RWPE1 (cell line): Measurements from ENCODE around the gene CGB8.
A peak's percentile ranks its signal among the peaks of the same experiment; 100 is the strongest.
"Not testable (repeated sequence)": the region's sequence is repeated elsewhere in the genome, so short reads cannot be mapped to it uniquely, and the experiment has no call there.

Source experiments
- CTCF ChIA-PET: fragments of 350-600 bp; sonication (Branson Sonifier 250); formaldehyde crosslinking; extraction: SDS; loops from one replicate; lab custom pipeline; 2021; lab: Yijun Ruan, JAX
- POLR2A ChIA-PET: fragments of 400-600 bp; formaldehyde crosslinking; extraction: SDS; loops from one replicate; lab custom pipeline; 2020; ENCODE audit warnings: antibody characterized with exemption; ENCODE audit not compliant: low non-redundant PET; lab: Yijun Ruan, JAX
- DNase-seq: peaks from one replicate; pipeline ENCODE4 v3.0.0; 2012; ENCODE audit warnings: low spot score
- H3K27ac ChIP-seq: fragments of 450-650 bp; 2 replicates; pipeline ENCODE4 v1.5.1; 2017
- TF ChIP-seq, protein P1 (sequence below): fragments of 450-650 bp; conservative IDR thresholded peaks from 2 replicates; pipeline ENCODE4 v1.5.1; 2017; ENCODE audit warnings: low read depth, mild to moderate bottlenecking

Gene CGB8

GRCh38 chr19:49036815-49037214 is 12.1 kb downstream of the CGB8 start, which contains the start of gene CGB1:
TSS of gene CGB1 (minus strand) at chr19:49036895. CDS start at chr19:49036711, 184 bp downstream.
- POLR2A ChIA-PET, CTCF ChIA-PET, DNase-seq, H3K27ac ChIP-seq: not testable (repeated sequence)
- TF ChIP-seq, protein P1, sequence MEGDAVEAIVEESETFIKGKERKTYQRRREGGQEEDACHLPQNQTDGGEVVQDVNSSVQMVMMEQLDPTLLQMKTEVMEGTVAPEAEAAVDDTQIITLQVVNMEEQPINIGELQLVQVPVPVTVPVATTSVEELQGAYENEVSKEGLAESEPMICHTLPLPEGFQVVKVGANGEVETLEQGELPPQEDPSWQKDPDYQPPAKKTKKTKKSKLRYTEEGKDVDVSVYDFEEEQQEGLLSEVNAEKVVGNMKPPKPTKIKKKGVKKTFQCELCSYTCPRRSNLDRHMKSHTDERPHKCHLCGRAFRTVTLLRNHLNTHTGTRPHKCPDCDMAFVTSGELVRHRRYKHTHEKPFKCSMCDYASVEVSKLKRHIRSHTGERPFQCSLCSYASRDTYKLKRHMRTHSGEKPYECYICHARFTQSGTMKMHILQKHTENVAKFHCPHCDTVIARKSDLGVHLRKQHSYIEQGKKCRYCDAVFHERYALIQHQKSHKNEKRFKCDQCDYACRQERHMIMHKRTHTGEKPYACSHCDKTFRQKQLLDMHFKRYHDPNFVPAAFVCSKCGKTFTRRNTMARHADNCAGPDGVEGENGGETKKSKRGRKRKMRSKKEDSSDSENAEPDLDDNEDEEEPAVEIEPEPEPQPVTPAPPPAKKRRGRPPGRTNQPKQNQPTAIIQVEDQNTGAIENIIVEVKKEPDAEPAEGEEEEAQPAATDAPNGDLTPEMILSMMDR, result peak; percentile 52

DNA sequence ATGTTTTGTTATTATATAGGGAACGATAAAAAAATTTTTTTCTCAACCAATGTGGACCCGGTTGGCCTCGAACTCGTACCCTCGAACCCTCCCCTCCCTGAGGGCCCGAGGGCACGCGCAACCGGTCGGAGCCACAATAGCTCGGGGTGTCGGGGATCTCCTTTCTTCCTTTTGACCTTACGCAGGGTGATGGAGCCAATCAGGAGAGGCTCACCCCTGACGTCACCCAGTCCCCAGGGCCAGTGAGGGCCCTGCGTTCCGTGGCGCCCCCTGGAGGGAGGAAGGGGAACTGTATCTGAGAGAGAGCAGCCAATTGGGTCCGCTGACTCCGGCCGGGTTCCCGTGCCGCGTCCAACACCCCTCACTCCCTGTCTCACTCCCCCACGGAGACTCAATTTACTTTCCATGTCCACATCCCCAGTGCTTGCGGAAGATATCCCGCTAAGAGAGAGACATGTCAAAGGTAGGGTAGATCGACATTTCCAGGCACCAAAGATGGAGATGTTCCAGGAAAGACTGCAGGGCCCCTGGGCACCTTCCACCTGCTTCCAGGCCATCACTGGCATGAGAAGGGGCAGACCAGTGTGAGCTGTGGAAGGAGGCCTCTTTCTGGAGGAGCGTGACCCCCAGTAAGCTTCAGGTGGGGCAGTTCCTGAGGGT is 17.1 kb downstream of the CGB8 start, which contains the start of gene CGB2:
Gene CGB2 (plus strand): TSS at position 249 of the 660 bp plus-strand sequence. CDS start 206 bp downstream, at position 455.
- TF ChIP-seq, protein P1, result peak; percentile 60
- CTCF ChIA-PET, result interaction anchor here (0.6 kb wide), 3 partner anchors 44 to 335 kb away, joined by 3 to 7 read pairs (median 5); no protein-coding TSS in a partner anchor
- H3K27ac ChIP-seq, POLR2A ChIA-PET, DNase-seq: not testable (repeated sequence)

DNA sequence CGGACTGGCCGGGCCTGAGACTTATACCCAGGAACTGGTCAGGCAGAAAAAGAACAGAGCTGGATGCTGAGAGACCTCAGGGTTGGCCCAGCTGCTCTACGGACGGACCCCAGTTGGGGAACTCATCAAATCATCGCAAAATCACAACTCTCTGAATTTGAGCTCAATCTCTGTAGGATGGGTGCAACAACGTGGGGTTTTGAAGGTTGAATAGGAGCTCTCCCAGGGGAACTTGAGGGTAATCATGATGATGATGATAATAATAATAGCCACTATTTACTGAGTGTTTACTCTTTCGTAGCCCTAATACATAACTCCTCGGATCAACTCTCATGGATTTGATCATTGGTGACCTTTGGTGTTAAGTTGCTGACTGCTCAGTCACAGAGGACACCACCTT is 18.6 kb downstream of the CGB8 start:
- DNase-seq, POLR2A ChIA-PET, CTCF ChIA-PET, H3K27ac ChIP-seq: not testable (repeated sequence)

DNA sequence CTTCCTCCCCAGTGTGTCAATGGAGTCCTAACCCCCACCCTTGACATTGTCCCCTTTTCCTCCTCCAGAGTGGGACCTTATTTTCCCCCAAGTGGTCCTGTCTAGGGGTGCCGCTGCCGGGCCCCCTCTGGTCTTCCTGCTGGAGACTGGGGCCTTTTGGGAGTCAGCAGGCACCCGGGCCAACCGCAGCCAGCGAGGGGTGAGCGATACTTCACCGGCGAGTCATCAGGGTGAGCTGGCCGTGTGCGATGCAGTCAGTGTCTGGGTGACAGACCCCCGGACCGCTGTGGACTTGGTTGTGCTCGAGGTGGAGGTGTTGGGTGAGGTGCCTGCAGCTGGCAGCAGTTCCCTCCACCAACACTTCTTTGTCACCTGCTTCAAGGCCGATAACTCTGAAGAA is 19.2 kb downstream of the CGB8 start:
- CTCF ChIA-PET, result not testable (repeated sequence)

DNA sequence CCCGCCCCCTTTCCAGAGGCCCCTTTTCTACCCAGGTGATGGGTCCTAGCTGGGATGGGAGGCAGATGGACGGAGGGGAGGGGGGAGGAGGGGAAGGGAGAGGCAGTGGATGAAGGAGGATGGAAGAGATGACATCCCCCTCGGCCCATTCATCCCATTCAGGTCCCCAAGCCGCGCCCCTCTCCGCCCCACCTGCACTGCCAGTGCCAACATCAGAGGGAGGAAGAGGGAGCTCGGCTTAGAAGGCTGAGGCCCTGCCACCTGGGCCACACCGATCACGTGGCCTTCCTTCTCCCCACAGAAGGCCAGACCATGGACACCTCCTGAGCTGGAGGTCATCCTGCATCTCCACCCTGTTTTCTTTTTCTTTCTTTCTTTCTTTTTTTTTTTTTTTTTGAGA is 20.2 kb downstream of the CGB8 start:
- DNase-seq, H3K27ac ChIP-seq, CTCF ChIA-PET, POLR2A ChIA-PET: not testable (repeated sequence)

More for the DNA sequence above, 19.2 kb downstream of the CGB8 start:
- DNase-seq, H3K27ac ChIP-seq, POLR2A ChIA-PET: not testable (repeated sequence)

DNA sequence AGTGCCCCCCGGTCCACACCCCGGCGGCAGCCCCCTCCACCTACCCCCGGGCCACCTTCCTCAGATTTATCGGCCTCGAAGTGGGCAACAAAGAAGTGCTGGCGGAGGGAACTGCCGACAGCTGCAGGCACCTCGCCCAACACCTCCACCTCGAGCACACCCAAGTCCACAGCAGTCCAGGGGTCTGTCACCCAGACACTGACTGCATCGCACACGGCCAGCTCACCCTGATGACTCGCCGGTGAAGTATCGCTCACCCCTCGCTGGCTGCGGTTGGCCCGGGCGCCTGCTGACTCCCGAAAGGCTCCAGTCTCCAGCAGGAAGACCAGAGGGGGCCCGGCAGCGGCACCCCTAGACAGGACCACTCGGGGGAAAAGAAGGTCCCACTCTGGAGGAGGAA is 23.3 kb downstream of the CGB8 start:
- POLR2A ChIA-PET, DNase-seq, CTCF ChIA-PET, H3K27ac ChIP-seq: not testable (repeated sequence)

DNA sequence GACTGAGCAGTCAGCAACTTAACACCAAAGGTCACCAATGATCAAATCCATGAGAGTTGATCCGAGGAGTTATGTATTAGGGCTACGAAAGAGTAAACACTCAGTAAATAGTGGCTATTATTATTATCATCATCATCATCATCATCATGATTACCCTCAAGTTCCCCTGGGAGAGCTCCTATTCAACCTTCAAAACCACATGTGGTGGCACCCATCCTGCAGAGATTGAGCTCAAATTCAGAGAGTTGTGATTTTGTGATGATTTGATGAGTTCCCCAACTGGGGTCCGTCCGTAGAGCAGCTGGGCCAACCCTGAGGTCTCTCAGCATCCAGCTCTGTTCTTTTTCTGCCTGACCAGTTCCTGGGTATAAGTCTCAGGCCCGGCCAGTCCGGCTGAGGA is 23.8 kb downstream of the CGB8 start:
- DNase-seq, CTCF ChIA-PET, H3K27ac ChIP-seq, POLR2A ChIA-PET: not testable (repeated sequence)

DNA sequence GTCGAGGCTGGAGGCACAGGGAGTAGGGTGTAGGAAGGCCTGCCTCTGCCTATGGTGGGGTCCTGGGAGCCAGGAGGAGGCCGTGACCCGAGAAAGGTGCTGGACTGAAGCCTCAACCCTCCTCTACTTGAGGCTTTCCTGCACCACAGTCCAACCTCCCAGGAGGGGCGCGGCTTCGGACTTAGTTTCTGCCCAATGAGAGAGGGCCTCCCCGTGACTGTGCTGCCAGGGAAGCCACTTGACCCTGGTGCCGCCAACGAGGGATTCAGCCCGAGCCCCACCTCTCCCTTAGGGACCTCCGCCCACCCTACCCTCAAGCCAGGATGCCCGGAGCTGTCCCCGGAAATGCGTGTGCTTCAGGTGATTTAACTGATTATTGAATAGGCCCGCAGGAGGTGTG is 24.7 kb downstream of the CGB8 start, which contains the start of gene CGB3:
Gene CGB3 (minus strand): TSS at position 101 of the 400 bp plus-strand sequence. CDS start 362 bp downstream, outside the sequence.
- CTCF ChIA-PET, POLR2A ChIA-PET, DNase-seq, H3K27ac ChIP-seq: not testable (repeated sequence)

GRCh38 chr19:49022116-49022515 is 26.8 kb downstream of the CGB8 start:
- CTCF ChIA-PET, result no interaction called here
- DNase-seq, result no peak
- no peak overlapping the region for H3K27ac ChIP-seq
- POLR2A ChIA-PET, result no interaction called here
- TF ChIP-seq, protein P1, result no peak
